Measurements from ENCODE around the gene AP2B1.

AP2B1 gene

GRCh38 chr17:35630530-35631148 is 43.5 kb downstream of the AP2B1 start:
- Histone ChIP-seq H2BK120ac (ENCODE audit: low read depth, low read length) (no peak overlapping the region), H3K4me1 (ENCODE audit: control insufficient read depth in 2 of 2, insufficient read depth in 1 of 2, low read depth in 1 of 2, low read length in 2 of 2) (no peaks in the 10 kb centered on the region), H2BK15ac (ENCODE audit: low read length) (no peak overlapping the region), H3K23ac (ENCODE audit: low read depth, low read length, poor library complexity) (no peak overlapping the region), H3K18ac (ENCODE audit: low read length) (no peak overlapping the region), H2BK12ac (ENCODE audit: low read length) (no peak overlapping the region), H2AFZ (ENCODE audit: low read length) (no peak overlapping the region), H3K9ac (ENCODE audit: low read depth, low read length, poor library complexity) (no peak overlapping the region), H3K4ac (ENCODE audit: low read length) (no peak overlapping the region), H3K36me3 (replicated peaks in 1 of 2; ENCODE audit: control insufficient read depth in 2 of 2, insufficient read depth in 2 of 2, low read length in 2 of 2) (peaks cover 4 to 97% of the 10 kb centered on the region in 2 donors), H2BK5ac (ENCODE audit: low read length) (no peak overlapping the region), H3K4me3 (ENCODE audit: low read length in 2 of 2) (no peak overlapping the region), H2AK5ac (ENCODE audit: low read depth, low read length) (no peak overlapping the region), H3K79me1 (ENCODE audit: low read depth, low read length) (no peaks in the 10 kb centered on the region), H3K27ac (replicated peaks; ENCODE audit: low read length) (no peak overlapping the region), H3K4me2 (ENCODE audit: insufficient read depth, low read length, poor library complexity, severe bottlenecking) (no peak overlapping the region), H4K91ac (ENCODE audit: low read depth, low read length, poor library complexity) (no peak overlapping the region), H3K9me3 (replicated peaks in 1 of 2; ENCODE audit: control insufficient read depth in 2 of 2, insufficient read depth in 1 of 2, low read depth in 1 of 2, low read length in 2 of 2) (no peaks in the 10 kb centered on the region), H3K14ac (ENCODE audit: low read length) (no peak overlapping the region), H3K27me3 (ENCODE audit: control insufficient read depth in 3 of 3, insufficient read depth in 3 of 3, low read depth in 1 of 3, low read length in 3 of 3) (no peaks in the 10 kb centered on the region), H4K8ac (ENCODE audit: low read depth, low read length) (no peak overlapping the region)
- DNase-seq (ENCODE audit: low spot score), result no peak
- WGBS, 2 donors (ENCODE audit: extremely low coverage in 2 of 2, insufficient read length in 2 of 2, insufficient replicate concordance in 1 of 2), result no CpG with 5 or more reads among the region's 1 CpG

GRCh38 chr17:35641032-35641431 is 53.9 kb downstream of the AP2B1 start:
- H3K4me1 ChIP-seq (ENCODE audit: control insufficient read depth in 2 of 2, insufficient read depth in 1 of 2, low read depth in 1 of 2, low read length in 2 of 2), result no peaks in the 10 kb centered on the region
- no peak overlapping the region for H3K27ac ChIP-seq (replicated peaks; ENCODE audit: low read length)
- H3K36me3 ChIP-seq (replicated peaks in 1 of 2; ENCODE audit: control insufficient read depth in 2 of 2, insufficient read depth in 2 of 2, low read length in 2 of 2), result peaks cover 6 to 95% of the 10 kb centered on the region in 2 donors
- H2BK12ac ChIP-seq (ENCODE audit: low read length), result no peak overlapping the region
- no peak overlapping the region for H3K18ac ChIP-seq (ENCODE audit: low read length)
- no peak overlapping the region for H2BK5ac ChIP-seq (ENCODE audit: low read length)
- no peaks in the 10 kb centered on the region for H3K9me3 ChIP-seq (replicated peaks in 1 of 2; ENCODE audit: control insufficient read depth in 2 of 2, insufficient read depth in 1 of 2, low read depth in 1 of 2, low read length in 2 of 2)
- no peak overlapping the region for H3K23ac ChIP-seq (ENCODE audit: low read depth, low read length, poor library complexity)
- no peak overlapping the region for H2AK5ac ChIP-seq (ENCODE audit: low read depth, low read length)
- no peak overlapping the region for H2AFZ ChIP-seq (ENCODE audit: low read length)
- no peaks in the 10 kb centered on the region for H3K27me3 ChIP-seq (ENCODE audit: control insufficient read depth in 3 of 3, insufficient read depth in 3 of 3, low read depth in 1 of 3, low read length in 3 of 3)
- H2BK15ac ChIP-seq (ENCODE audit: low read length), result no peak overlapping the region
- H4K91ac ChIP-seq (ENCODE audit: low read depth, low read length, poor library complexity), result no peak overlapping the region
- no peak for DNase-seq (ENCODE audit: low spot score)
- no peak overlapping the region for H3K14ac ChIP-seq (ENCODE audit: low read length)
- H3K79me1 ChIP-seq (ENCODE audit: low read depth, low read length), result no peaks in the 10 kb centered on the region
- no peak overlapping the region for H3K4me3 ChIP-seq (ENCODE audit: low read length in 2 of 2)
- H3K4me2 ChIP-seq (ENCODE audit: insufficient read depth, low read length, poor library complexity, severe bottlenecking), result no peak overlapping the region
- H3K9ac ChIP-seq (ENCODE audit: low read depth, low read length, poor library complexity), result no peak overlapping the region
- H2BK120ac ChIP-seq (ENCODE audit: low read depth, low read length), result no peak overlapping the region
- WGBS, 2 donors (ENCODE audit: extremely low coverage in 2 of 2, insufficient read length in 2 of 2, insufficient replicate concordance in 1 of 2), result no CpG with 5 or more reads among the region's 4 CpGs
- H3K4ac ChIP-seq (ENCODE audit: low read length), result no peak overlapping the region
- H4K8ac ChIP-seq (ENCODE audit: low read depth, low read length), result no peak overlapping the region

GRCh38 chr17:35645923-35646322 is 58.8 kb downstream of the AP2B1 start:
- no peak overlapping the region for H2BK120ac ChIP-seq (ENCODE audit: low read depth, low read length)
- H2BK15ac ChIP-seq (ENCODE audit: low read length), result no peak overlapping the region
- no peak overlapping the region for H3K4ac ChIP-seq (ENCODE audit: low read length)
- no peak overlapping the region for H3K27ac ChIP-seq (replicated peaks; ENCODE audit: low read length)
- WGBS, 2 donors (ENCODE audit: extremely low coverage in 2 of 2, insufficient read length in 2 of 2, insufficient replicate concordance in 1 of 2), result no CpG with 5 or more reads among the region's 2 CpGs
- no peaks in the 10 kb centered on the region for H3K4me1 ChIP-seq (ENCODE audit: control insufficient read depth in 2 of 2, insufficient read depth in 1 of 2, low read depth in 1 of 2, low read length in 2 of 2)
- H3K4me2 ChIP-seq (ENCODE audit: insufficient read depth, low read length, poor library complexity, severe bottlenecking), result no peak overlapping the region
- no peak overlapping the region for H4K91ac ChIP-seq (ENCODE audit: low read depth, low read length, poor library complexity)
- no peak overlapping the region for H3K9ac ChIP-seq (ENCODE audit: low read depth, low read length, poor library complexity)
- no peak overlapping the region for H3K14ac ChIP-seq (ENCODE audit: low read length)
- no peak overlapping the region for H2BK5ac ChIP-seq (ENCODE audit: low read length)
- no peak overlapping the region for H2BK12ac ChIP-seq (ENCODE audit: low read length)
- H3K79me1 ChIP-seq (ENCODE audit: low read depth, low read length), result no peaks in the 10 kb centered on the region
- no peaks in the 10 kb centered on the region for H3K27me3 ChIP-seq (ENCODE audit: control insufficient read depth in 3 of 3, insufficient read depth in 3 of 3, low read depth in 1 of 3, low read length in 3 of 3)
- H3K4me3 ChIP-seq (ENCODE audit: low read length in 2 of 2), result no peak overlapping the region
- no peak for DNase-seq (ENCODE audit: low spot score)
- H3K23ac ChIP-seq (ENCODE audit: low read depth, low read length, poor library complexity), result no peak overlapping the region
- H3K36me3 ChIP-seq (replicated peaks in 1 of 2; ENCODE audit: control insufficient read depth in 2 of 2, insufficient read depth in 2 of 2, low read length in 2 of 2), result peaks cover 7 to 82% of the 10 kb centered on the region in 2 donors
- H2AFZ ChIP-seq (ENCODE audit: low read length), result no peak overlapping the region
- no peaks in the 10 kb centered on the region for H3K9me3 ChIP-seq (replicated peaks in 1 of 2; ENCODE audit: control insufficient read depth in 2 of 2, insufficient read depth in 1 of 2, low read depth in 1 of 2, low read length in 2 of 2)
- H3K18ac ChIP-seq (ENCODE audit: low read length), result no peak overlapping the region
- no peak overlapping the region for H2AK5ac ChIP-seq (ENCODE audit: low read depth, low read length)
- H4K8ac ChIP-seq (ENCODE audit: low read depth, low read length), result no peak overlapping the region

- Histone ChIP-seq H3K4ac (ENCODE audit: low read length) (no peak overlapping the region), H4K91ac (ENCODE audit: low read depth, low read length, poor library complexity) (no peak overlapping the region), H3K9ac (ENCODE audit: low read depth, low read length, poor library complexity) (no peak overlapping the region), H3K9me3 (replicated peaks in 1 of 2; ENCODE audit: control insufficient read depth in 2 of 2, insufficient read depth in 1 of 2, low read depth in 1 of 2, low read length in 2 of 2) (no peaks in the 10 kb centered on the region), H2BK5ac (ENCODE audit: low read length) (no peak overlapping the region), H3K27ac (replicated peaks; ENCODE audit: low read length) (no peak overlapping the region), H3K79me1 (ENCODE audit: low read depth, low read length) (no peaks in the 10 kb centered on the region), H3K4me1 (ENCODE audit: control insufficient read depth in 2 of 2, insufficient read depth in 1 of 2, low read depth in 1 of 2, low read length in 2 of 2) (no peaks in the 10 kb centered on the region), H2AK5ac (ENCODE audit: low read depth, low read length) (no peak overlapping the region), H3K18ac (ENCODE audit: low read length) (no peak overlapping the region), H3K27me3 (ENCODE audit: control insufficient read depth in 3 of 3, insufficient read depth in 3 of 3, low read depth in 1 of 3, low read length in 3 of 3) (no peaks in the 10 kb centered on the region), H2BK12ac (ENCODE audit: low read length) (no peak overlapping the region), H2BK120ac (ENCODE audit: low read depth, low read length) (no peak overlapping the region), H4K8ac (ENCODE audit: low read depth, low read length) (no peak overlapping the region), H2BK15ac (ENCODE audit: low read length) (no peak overlapping the region), H3K36me3 (replicated peaks in 1 of 2; ENCODE audit: control insufficient read depth in 2 of 2, insufficient read depth in 2 of 2, low read length in 2 of 2) (peaks cover 5 to 70% of the 10 kb centered on the region in 2 donors), H3K23ac (ENCODE audit: low read depth, low read length, poor library complexity) (no peak overlapping the region), H2AFZ (ENCODE audit: low read length) (no peak overlapping the region), H3K4me2 (ENCODE audit: insufficient read depth, low read length, poor library complexity, severe bottlenecking) (no peak overlapping the region), H3K14ac (ENCODE audit: low read length) (no peak overlapping the region), H3K4me3 (ENCODE audit: low read length in 2 of 2) (no peak overlapping the region)
- DNase-seq (ENCODE audit: low spot score), result no peak
- no CpG with 5 or more reads among the region's 1 CpG for WGBS, 2 donors (ENCODE audit: extremely low coverage in 2 of 2, insufficient read length in 2 of 2, insufficient replicate concordance in 1 of 2)
Observed at GRCh38 chr17:35651467-35651866, 64.3 kb downstream of the AP2B1 start.
